Rectal smooth muscle tissue (tissue), 1 donor: ENCODE results near the gene SUSD4.
"Not testable (repeated sequence)": the region's sequence is repeated elsewhere in the genome, so short reads cannot be mapped to it uniquely, and the experiment has no call there.

Experiments
- H3K27ac ChIP-seq: one replicate; pipeline ENCODE4 v1.7.0; 2013; ENCODE audit warnings: low read depth, low read length, inconsistent platforms
- H3K27me3 ChIP-seq: one replicate; pipeline ENCODE4 v1.7.0; 2013; ENCODE audit warnings: low read length; ENCODE audit not compliant: control insufficient read depth, insufficient read depth
- H3K36me3 ChIP-seq: one replicate; pipeline ENCODE4 v1.7.0; 2013; ENCODE audit warnings: low read length; ENCODE audit not compliant: control insufficient read depth, insufficient read depth
- H3K4me1 ChIP-seq: one replicate; pipeline ENCODE4 v1.7.0; 2013; ENCODE audit warnings: low read length; ENCODE audit not compliant: control insufficient read depth, insufficient read depth
- H3K4me3 ChIP-seq: one replicate; pipeline ENCODE4 v1.7.0; 2013; ENCODE audit warnings: low read length
- H3K9ac ChIP-seq: one replicate; pipeline ENCODE4 v1.7.0; 2013; ENCODE audit warnings: low read length

Gene SUSD4, protein sequence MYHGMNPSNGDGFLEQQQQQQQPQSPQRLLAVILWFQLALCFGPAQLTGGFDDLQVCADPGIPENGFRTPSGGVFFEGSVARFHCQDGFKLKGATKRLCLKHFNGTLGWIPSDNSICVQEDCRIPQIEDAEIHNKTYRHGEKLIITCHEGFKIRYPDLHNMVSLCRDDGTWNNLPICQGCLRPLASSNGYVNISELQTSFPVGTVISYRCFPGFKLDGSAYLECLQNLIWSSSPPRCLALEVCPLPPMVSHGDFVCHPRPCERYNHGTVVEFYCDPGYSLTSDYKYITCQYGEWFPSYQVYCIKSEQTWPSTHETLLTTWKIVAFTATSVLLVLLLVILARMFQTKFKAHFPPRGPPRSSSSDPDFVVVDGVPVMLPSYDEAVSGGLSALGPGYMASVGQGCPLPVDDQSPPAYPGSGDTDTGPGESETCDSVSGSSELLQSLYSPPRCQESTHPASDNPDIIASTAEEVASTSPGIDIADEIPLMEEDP

DNA sequence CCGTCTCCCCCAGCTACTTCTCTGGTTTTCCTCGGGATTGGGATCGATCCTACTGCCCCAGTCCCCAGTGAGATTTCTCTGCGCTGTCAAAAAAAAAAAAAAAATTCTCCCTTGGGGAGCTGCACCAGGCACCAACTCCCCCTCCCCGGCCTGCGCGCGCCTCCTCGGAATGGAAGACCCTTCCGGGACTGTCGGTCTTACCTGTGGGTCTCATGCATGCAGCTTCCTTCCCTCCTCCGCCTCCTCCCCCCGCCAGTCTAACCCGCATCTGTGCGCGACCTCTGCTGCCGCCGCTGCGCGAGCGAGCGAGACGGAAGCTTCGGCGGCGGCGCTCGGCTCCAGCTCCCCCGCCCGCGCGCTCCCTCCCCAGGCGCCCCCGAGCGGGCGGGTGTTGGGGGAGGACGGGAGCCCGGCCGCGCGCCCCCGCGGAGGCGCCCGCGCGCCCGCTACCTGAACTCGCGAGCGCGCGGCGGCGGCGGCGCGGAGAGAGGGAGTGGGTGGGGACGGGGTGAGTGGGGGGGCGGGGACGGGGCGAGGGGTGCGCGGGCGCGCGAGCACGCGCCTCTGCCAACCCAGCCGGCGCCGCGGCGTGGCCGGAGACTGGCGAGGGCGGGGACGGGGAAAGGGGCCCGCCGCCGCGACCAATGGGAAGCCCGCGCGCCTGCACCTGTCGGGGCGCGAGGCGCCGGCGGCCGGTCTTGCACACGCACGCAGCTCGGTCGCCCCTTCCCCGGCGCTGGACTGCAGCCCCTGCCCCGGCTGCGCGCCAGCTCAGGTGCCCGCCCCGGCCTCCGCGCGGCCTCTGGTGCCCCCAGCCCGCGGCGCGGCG, at the start of gene SUSD4:
Gene SUSD4, minus strand, starts transcription at position 321 of the 829 bp plus-strand sequence. CDS start 751 bp downstream, outside the sequence.
- Histone ChIP-seq H3K4me3 (peak within 1 kb of the TSS; percentile 57), H3K27ac (no peak within 1 kb of the TSS), H3K4me1 (peaks cover 3% of the 10 kb centered on the region), H3K36me3 (no peaks in the 10 kb centered on the region), H3K27me3 (no peaks in the 10 kb centered on the region), H3K9ac (no peak within 1 kb of the TSS)

DNA sequence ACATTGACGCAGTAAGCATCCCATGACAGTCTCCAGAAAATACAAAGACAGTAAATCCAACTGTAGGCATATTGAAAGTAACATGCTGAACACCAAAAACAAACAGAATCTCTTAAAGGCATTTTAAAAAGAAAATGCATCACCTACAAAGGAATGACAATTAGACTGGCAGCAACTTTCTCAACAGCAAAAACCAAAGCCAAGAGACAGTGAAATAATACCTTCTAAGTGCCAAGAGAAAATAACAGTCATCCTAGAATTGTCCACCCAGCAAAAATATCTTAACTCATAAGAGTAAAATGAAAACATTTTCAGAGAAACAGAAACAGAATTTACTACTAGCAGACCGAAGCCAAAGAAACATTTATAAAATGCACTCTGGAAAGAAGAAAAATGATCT, 49.2 kb upstream of the SUSD4 start:
- no peaks in the 10 kb centered on the region for H3K36me3 ChIP-seq
- H3K27me3 ChIP-seq = no peaks in the 10 kb centered on the region
- no peak overlapping the region for H3K4me3 ChIP-seq
- no peak overlapping the region for H3K27ac ChIP-seq
- H3K4me1 ChIP-seq = no peaks in the 10 kb centered on the region
- H3K9ac ChIP-seq = no peak overlapping the region

DNA sequence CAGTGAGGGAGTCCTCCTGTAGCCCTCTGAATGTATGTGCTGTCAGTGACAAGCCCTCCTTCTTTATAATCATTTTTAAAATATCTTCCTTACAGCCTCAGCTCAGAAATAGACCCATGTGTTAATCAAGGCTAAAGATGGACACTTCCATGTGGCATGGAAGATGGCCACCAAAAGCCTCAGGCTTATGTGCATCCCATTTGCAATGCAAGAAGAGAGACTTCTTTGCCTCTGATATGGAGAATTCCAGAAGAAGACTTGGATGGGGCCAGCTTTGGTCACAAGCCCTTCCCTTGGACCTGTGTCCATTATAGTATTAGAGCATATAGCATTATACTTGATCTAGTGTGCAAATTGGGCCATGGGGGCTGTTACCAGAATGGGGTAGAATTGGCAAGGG, 47.7 kb upstream of the SUSD4 start:
- no peaks in the 10 kb centered on the region for H3K27me3 ChIP-seq
- H3K9ac ChIP-seq = no peak overlapping the region
- no peak overlapping the region for H3K4me3 ChIP-seq
- H3K27ac ChIP-seq = no peak overlapping the region
- no peaks in the 10 kb centered on the region for H3K4me1 ChIP-seq
- no peaks in the 10 kb centered on the region for H3K36me3 ChIP-seq

DNA sequence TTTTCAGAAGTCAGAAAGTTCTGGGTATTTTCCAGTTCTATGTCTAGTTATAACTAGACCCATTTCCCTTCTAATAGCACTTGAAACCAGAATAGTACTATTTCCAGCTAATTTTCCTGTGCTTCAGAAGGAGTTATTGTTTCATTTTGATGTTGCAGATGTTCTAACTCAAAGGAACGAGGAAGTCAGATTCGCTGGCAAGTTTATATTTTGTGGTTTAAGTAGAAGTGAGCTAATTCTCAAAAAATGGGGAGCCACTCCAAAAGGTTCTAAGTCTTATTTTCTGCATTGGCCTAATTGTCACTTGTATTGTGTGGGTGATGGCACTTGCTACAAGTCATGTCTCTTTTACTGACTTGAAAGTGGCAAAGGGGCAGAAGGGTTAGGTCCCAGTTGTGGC, 47.3 kb upstream of the SUSD4 start:
- Histone ChIP-seq H3K9ac (no peak overlapping the region), H3K4me3 (no peak overlapping the region), H3K27me3 (no peaks in the 10 kb centered on the region), H3K4me1 (no peaks in the 10 kb centered on the region), H3K27ac (no peak overlapping the region), H3K36me3 (no peaks in the 10 kb centered on the region)

DNA sequence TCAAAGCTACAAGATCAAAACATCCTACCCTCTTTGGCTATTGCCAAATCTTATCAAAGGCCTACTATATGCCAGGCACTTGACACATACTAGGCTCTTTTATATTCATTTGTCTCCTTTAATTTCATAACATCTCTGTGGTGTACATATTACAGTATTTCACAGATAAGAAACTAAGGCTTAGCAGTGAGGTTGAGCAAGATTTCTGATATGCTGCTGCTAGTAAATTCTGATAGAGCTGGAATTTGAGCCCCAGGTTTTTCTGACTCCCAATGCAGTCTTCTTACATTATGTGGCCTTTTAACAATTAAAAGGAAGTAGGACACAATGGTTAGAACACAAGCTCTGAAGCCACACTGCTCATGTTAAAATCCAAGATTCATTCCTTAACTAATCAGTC, 46.1 kb upstream of the SUSD4 start:
- H3K27ac ChIP-seq = no peak overlapping the region
- no peaks in the 10 kb centered on the region for H3K27me3 ChIP-seq
- no peak overlapping the region for H3K9ac ChIP-seq
- H3K4me3 ChIP-seq = no peak overlapping the region
- no peaks in the 10 kb centered on the region for H3K36me3 ChIP-seq
- H3K4me1 ChIP-seq = no peaks in the 10 kb centered on the region

DNA sequence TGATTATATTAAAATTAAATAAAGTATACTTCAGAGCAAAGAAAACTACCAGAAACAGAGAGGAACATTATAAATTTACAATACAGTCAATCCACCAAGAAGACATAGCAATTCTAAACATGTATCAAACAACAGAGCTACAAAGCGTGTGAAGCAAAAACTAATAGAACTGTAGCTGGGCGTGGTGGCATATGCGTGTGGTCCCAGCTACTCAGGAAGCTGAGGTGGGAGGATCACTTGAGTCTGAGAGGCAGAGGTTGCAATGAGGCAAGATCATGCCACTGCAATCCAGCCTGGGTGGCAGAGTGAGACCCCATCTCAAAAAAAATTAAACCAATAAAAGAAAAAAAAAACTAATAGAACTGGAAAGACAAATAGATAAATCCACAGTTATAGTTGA, 41.5 kb upstream of the SUSD4 start:
- H3K4me3 ChIP-seq = no peak overlapping the region
- H3K27me3 ChIP-seq = no peaks in the 10 kb centered on the region
- no peak overlapping the region for H3K9ac ChIP-seq
- H3K27ac ChIP-seq = no peak overlapping the region
- H3K36me3 ChIP-seq = no peaks in the 10 kb centered on the region
- no peaks in the 10 kb centered on the region for H3K4me1 ChIP-seq

DNA sequence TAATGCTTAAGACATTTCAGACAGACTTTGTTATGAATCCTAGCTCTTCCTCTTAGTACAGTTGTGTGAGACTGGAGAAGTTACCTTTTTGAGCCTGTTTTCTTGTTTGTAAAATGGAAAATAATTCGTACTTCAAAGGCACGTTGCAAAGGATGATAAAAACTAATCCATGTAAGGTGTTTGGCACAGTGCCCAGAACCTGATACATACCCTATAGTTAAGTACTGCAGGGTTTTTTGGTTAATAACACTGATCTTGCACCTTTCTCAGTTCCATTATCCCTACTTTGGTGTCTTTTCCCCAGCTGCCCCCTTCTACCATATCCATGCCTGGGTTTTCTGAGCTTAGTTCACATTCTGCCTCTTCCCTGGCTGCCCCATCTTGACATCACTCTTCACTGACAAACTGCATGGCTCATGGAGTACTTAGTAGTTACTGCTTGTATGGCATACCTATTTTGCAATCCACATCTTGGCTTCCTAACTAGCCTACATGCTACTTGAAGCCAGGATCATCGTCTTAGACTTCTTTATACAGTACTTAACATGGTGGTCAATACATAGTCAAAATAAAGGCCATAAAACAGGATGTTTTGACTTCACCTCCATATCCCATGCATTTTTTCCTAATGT, 39.3 kb upstream of the SUSD4 start:
- H3K9ac ChIP-seq = no peak overlapping the region
- H3K4me3 ChIP-seq = no peak overlapping the region
- no peaks in the 10 kb centered on the region for H3K27me3 ChIP-seq
- no peak overlapping the region for H3K27ac ChIP-seq
- no peaks in the 10 kb centered on the region for H3K36me3 ChIP-seq
- no peaks in the 10 kb centered on the region for H3K4me1 ChIP-seq

DNA sequence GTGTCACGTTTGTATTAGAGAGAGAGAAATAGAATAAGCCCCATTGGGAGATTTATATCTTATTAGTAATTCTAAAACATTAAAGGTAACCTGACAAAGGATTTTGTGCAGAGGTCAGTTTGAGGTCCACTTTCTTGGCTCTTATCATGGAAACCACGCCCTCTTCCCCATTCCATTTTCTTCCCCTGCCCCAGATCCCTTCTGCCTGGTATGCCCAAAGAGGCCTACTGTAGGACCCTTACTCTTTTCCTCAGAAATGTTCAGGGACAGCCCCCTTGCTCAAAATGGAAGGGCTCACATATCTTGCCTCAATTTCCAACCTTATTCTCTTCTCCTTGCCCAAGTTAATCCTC, 38.8 kb upstream of the SUSD4 start:
- Histone ChIP-seq H3K4me3 (no peak overlapping the region), H3K9ac (no peak overlapping the region), H3K4me1 (no peaks in the 10 kb centered on the region), H3K27ac (no peak overlapping the region), H3K36me3 (no peaks in the 10 kb centered on the region), H3K27me3 (no peaks in the 10 kb centered on the region)

DNA sequence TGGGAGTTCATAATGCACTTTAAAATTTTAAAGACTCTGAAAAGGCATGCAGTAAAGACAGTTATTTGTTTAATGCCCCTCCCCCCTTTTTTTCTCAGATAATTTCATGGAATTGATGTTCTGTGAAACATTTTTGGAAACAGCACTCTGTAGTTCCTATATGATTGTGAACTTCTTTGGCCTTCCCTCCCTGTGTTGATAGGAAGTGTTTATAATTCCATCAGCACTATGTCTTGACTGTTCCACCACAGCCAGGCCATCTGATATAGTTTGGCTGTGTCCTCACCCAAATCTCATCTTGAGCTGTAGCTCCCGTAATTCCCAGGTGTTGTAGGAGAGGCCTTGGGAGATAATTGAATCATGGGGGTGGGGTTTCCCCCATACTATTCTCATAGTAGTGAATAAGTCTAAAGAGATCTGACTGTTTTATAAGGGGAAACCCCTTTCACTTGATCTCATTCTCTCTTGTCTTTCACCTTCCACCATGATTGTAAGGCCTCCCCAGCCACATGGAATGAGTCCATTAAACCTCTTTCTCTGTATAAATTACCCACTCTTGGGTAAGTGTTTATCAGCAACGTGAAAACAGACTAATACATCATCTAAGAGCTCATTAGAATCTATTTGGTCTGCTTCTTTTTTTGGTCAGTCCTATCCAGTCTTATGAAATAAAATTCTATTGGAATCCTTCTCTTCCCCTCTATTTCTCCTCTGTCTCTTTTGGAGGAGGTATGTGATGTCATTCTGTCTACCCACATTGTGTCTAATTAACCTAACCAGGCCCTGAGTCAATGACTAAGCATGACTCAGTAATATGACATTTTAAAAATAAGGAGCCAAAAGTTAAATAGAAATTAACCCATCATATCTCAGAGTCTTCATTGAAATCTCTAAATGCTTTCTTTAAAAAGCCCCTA, 38.2 kb upstream of the SUSD4 start:
- H3K4me1 ChIP-seq = no peaks in the 10 kb centered on the region
- no peak overlapping the region for H3K27ac ChIP-seq
- H3K9ac ChIP-seq = no peak overlapping the region
- no peak overlapping the region for H3K4me3 ChIP-seq
- H3K36me3 ChIP-seq = no peaks in the 10 kb centered on the region
- no peaks in the 10 kb centered on the region for H3K27me3 ChIP-seq

DNA sequence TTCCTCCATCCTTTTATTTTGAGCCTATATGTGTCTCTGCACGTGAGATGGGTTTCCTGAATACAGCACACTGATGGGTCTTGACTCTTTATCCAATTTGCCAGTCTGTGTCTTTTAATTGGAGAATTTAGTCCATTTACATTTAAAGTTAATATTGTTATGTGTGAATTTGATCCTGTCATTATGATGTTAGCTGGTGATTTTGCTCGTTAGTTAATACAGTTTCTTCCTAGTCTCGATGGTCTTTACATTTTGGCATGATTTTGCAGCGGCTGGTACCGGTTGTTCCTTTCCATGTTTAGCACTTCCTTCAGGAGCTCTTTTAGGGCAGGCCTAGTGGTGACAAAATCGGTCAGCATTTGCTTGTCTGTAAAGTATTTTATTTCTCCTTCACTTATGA, 35.4 kb upstream of the SUSD4 start:
- H3K27me3 ChIP-seq, H3K4me3 ChIP-seq, H3K9ac ChIP-seq, H3K36me3 ChIP-seq, H3K4me1 ChIP-seq, H3K27ac ChIP-seq: not testable (repeated sequence)

DNA sequence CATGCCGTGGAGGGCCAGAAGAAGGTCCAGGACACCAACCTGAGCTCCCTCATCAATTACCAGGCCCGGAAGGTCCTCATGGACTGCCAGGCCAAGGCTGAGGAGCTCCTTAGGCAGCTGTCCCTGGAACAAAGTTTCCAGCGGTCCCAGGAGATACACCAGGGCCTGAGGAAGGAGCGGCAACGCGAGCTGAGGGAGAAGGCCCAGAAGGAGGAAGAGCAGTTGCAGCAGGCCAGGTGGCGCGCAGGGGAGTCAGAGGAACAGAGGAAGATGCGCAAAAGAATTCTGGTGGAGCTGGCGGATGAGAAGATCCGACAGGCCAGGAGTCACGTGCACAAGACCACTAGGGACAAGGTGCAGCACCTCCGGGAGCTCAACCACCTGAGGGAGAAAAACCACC, 30.7 kb upstream of the SUSD4 start:
- H3K36me3 ChIP-seq = no peaks in the 10 kb centered on the region
- H3K9ac ChIP-seq = no peak overlapping the region
- no peak overlapping the region for H3K4me3 ChIP-seq
- no peaks in the 10 kb centered on the region for H3K4me1 ChIP-seq
- H3K27ac ChIP-seq = no peak overlapping the region
- no peaks in the 10 kb centered on the region for H3K27me3 ChIP-seq

DNA sequence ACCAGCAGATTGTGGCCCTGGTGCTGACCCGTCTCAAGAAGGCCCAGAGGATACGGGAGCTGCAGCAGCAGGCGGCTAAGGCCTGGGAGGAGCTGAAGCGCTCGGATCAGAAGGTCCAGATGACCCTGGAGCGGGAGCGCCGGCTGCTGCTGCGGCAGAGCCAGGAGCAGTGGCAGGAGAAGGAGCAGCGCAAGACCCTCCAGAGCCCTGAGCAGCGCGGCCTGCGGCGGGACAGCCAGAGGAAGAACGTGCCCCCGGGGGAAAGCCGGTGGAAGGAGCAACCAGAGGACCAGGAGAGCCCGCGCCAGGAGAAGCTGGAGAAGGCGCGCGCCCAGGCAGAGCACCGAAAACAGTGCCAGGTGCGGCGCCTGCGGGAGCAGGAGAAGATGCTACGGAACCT, 30.3 kb upstream of the SUSD4 start:
- H3K4me3 ChIP-seq = no peak overlapping the region
- H3K9ac ChIP-seq = no peak overlapping the region
- no peaks in the 10 kb centered on the region for H3K27me3 ChIP-seq
- no peaks in the 10 kb centered on the region for H3K4me1 ChIP-seq
- H3K36me3 ChIP-seq = no peaks in the 10 kb centered on the region
- H3K27ac ChIP-seq = no peak overlapping the region
